ENCODE results near the gene LDLRAD3.

The LDLRAD3 gene

GRCh38 chr11:36019005-36019596 lies 75.2 kb downstream of the LDLRAD3 start:
- H3K4me3 ChIP-seq (ENCODE audit: low read length), result no peak overlapping the region
- TF ChIP-seq CTCF (IDR thresholded peaks at IDR 0.05; ENCODE audit: insufficient read depth, low read depth, low read length, missing control alignments), result no peak
- DNase-seq (ENCODE audit: low read depth), result no peak

GRCh38 chr11:36019722-36020121 lies 75.9 kb downstream of the LDLRAD3 start:
- peak; percentile 83 for DNase-seq (ENCODE audit: low read depth)
- H3K4me3 ChIP-seq (ENCODE audit: low read length), result no peak overlapping the region
- no peak for TF ChIP-seq CTCF (IDR thresholded peaks at IDR 0.05; ENCODE audit: insufficient read depth, low read depth, low read length, missing control alignments)

GRCh38 chr11:36022882-36023281 lies 79.0 kb downstream of the LDLRAD3 start:
- DNase-seq (ENCODE audit: low read depth), result no peak
- H3K4me3 ChIP-seq (ENCODE audit: low read length), result no peak overlapping the region
- TF ChIP-seq CTCF (IDR thresholded peaks at IDR 0.05; ENCODE audit: insufficient read depth, low read depth, low read length, missing control alignments), result no peak

- H3K4me3 ChIP-seq (ENCODE audit: low read length), result no peak overlapping the region
- TF ChIP-seq CTCF (IDR thresholded peaks at IDR 0.05; ENCODE audit: insufficient read depth, low read depth, low read length, missing control alignments), result no peak
- peak; percentile 44 for DNase-seq (ENCODE audit: low read depth)
These were observed 80.1 kb downstream of the LDLRAD3 start for GRCh38 chr11:36023922-36024321.

- no peak for TF ChIP-seq CTCF (IDR thresholded peaks at IDR 0.05; ENCODE audit: insufficient read depth, low read depth, low read length, missing control alignments)
- no peak for DNase-seq (ENCODE audit: low read depth)
- no peak overlapping the region for H3K4me3 ChIP-seq (ENCODE audit: low read length)
These were observed 80.9 kb downstream of the LDLRAD3 start for GRCh38 chr11:36024716-36025115.

GRCh38 chr11:36026315-36026968 lies 82.6 kb downstream of the LDLRAD3 start:
- no peak overlapping the region for H3K4me3 ChIP-seq (ENCODE audit: low read length)
- no peak for TF ChIP-seq CTCF (IDR thresholded peaks at IDR 0.05; ENCODE audit: insufficient read depth, low read depth, low read length, missing control alignments)
- DNase-seq (ENCODE audit: low read depth), result no peak

- no peak overlapping the region for H3K4me3 ChIP-seq (ENCODE audit: low read length)
- no peak for DNase-seq (ENCODE audit: low read depth)
- TF ChIP-seq CTCF (IDR thresholded peaks at IDR 0.05; ENCODE audit: insufficient read depth, low read depth, low read length, missing control alignments), result no peak
These were observed 83.9 kb downstream of the LDLRAD3 start for GRCh38 chr11:36027731-36028130.
